Choroid plexus epithelial cell (primary cell): ENCODE data around the gene POLR3K.

Source experiments
- DNase-seq: peaks from one replicate; pipeline ENCODE4 v3.0.0-alpha.2; 2010; ENCODE audit warnings: low read depth
- H3K4me3 ChIP-seq: 2 replicates; pipeline ENCODE4 v1.5.1; 2011; ENCODE audit warnings: low read depth, mild to moderate bottlenecking, control low read depth, low read length, moderate library complexity
- CTCF ChIP-seq: conservative IDR thresholded peaks from 2 replicates; pipeline ENCODE4 v1.5.1; 2011; ENCODE audit warnings: low read depth, mild to moderate bottlenecking, control low read depth, inconsistent platforms, low read length, moderate library complexity

Gene POLR3K

GRCh38 chr16:63466-63865 is 10.1 kb upstream of the POLR3K start:
- no peak for DNase-seq
- no peak for TF ChIP-seq CTCF
- no peak overlapping the region for H3K4me3 ChIP-seq

GRCh38 chr16:62968-63391 is 9.6 kb upstream of the POLR3K start:
- H3K4me3 ChIP-seq = no peak overlapping the region
- no peak for TF ChIP-seq CTCF
- DNase-seq = no peak

- DNase-seq = no peak
- no peak overlapping the region for H3K4me3 ChIP-seq
- TF ChIP-seq CTCF = no peak
These were observed 9.0 kb upstream of the POLR3K start for GRCh38 chr16:62283-62967.

- no peak for DNase-seq
- no peak overlapping the region for H3K4me3 ChIP-seq
- no peak for TF ChIP-seq CTCF
These were observed 8.5 kb upstream of the POLR3K start for GRCh38 chr16:61879-62281.

- no peak for TF ChIP-seq CTCF
- H3K4me3 ChIP-seq = no peak overlapping the region
- DNase-seq = no peak
These were observed 7.8 kb upstream of the POLR3K start for GRCh38 chr16:60929-61878.

- no peak overlapping the region for H3K4me3 ChIP-seq
- no peak for TF ChIP-seq CTCF
These were observed 6.8 kb upstream of the POLR3K start for GRCh38 chr16:60166-60565.

More at GRCh38 chr16:60166-60565, 6.8 kb upstream of the POLR3K start:
- DNase-seq = no peak
